T follicular helper cell (primary cell): ENCODE measurements around the gene SLC25A42.
"Not testable (repeated sequence)": the region's sequence is repeated elsewhere in the genome, so short reads cannot be mapped to it uniquely, and the experiment has no call there.

Experiments used
- DNase-seq: peaks from one replicate; pipeline ENCODE4 v3.0.0-alpha.2; 2020; ENCODE audit warnings: low read depth

The SLC25A42 gene

GRCh38 chr19:19105365-19106055 is 41.7 kb downstream of the SLC25A42 start:
- no peak for DNase-seq

GRCh38 chr19:19106056-19106551 is 42.3 kb downstream of the SLC25A42 start:
- DNase-seq, result no peak

GRCh38 chr19:19106938-19107337 is 43.1 kb downstream of the SLC25A42 start:
- DNase-seq, result not testable (repeated sequence)

- no peak for DNase-seq
Observed at GRCh38 chr19:19107654-19108053, 43.9 kb downstream of the SLC25A42 start.

- DNase-seq, result no peak
Observed at GRCh38 chr19:19109601-19110000, 45.8 kb downstream of the SLC25A42 start.

- DNase-seq, result no peak
Observed at GRCh38 chr19:19110410-19111135, 46.8 kb downstream of the SLC25A42 start.

- DNase-seq, result no peak
Observed at GRCh38 chr19:19111136-19111835, 47.5 kb downstream of the SLC25A42 start.

GRCh38 chr19:19111967-19112580 is 48.3 kb downstream of the SLC25A42 start:
- no peak for DNase-seq

- no peak for DNase-seq
Observed at GRCh38 chr19:19113040-19113626, 49.3 kb downstream of the SLC25A42 start.

- DNase-seq, result peak; percentile 15
Observed at GRCh38 chr19:19115954-19116353, 52.2 kb downstream of the SLC25A42 start.

- DNase-seq, result no peak
Observed at GRCh38 chr19:19119325-19120237, 55.8 kb downstream of the SLC25A42 start.

- DNase-seq, result no peak
Observed at GRCh38 chr19:19120308-19121231, 56.8 kb downstream of the SLC25A42 start.

- DNase-seq, result no peak
Observed at GRCh38 chr19:19121371-19121770, 57.6 kb downstream of the SLC25A42 start.

GRCh38 chr19:19122902-19123301 is 59.1 kb downstream of the SLC25A42 start:
- no peak for DNase-seq

- DNase-seq, result no peak
Observed at GRCh38 chr19:19123386-19123785, 59.6 kb downstream of the SLC25A42 start.

- no peak for DNase-seq
Observed at GRCh38 chr19:19126102-19126501, 62.3 kb downstream of the SLC25A42 start.

- DNase-seq, result no peak
Observed at GRCh38 chr19:19131989-19132388, 68.2 kb downstream of the SLC25A42 start.

GRCh38 chr19:19132912-19133311 is 69.1 kb downstream of the SLC25A42 start:
- no peak for DNase-seq

GRCh38 chr19:19133985-19134384 is 70.2 kb downstream of the SLC25A42 start:
- DNase-seq, result no peak
